AG09319 (cell line): ENCODE data around the gene ABCG2.

Source experiments
- DNase-seq: peaks from one replicate; pipeline ENCODE4 v3.0.0-alpha.2; 2010; ENCODE audit warnings: low read depth; ENCODE audit errors: extremely low read depth
- TF ChIP-seq, protein P1 (sequence below): IDR thresholded peaks from 2 replicates; pipeline ENCODE4 v1.5.1; 2011; ENCODE audit warnings: low read depth, mild to moderate bottlenecking, inconsistent platforms, low read length, moderate library complexity

The ABCG2 gene

DNA sequence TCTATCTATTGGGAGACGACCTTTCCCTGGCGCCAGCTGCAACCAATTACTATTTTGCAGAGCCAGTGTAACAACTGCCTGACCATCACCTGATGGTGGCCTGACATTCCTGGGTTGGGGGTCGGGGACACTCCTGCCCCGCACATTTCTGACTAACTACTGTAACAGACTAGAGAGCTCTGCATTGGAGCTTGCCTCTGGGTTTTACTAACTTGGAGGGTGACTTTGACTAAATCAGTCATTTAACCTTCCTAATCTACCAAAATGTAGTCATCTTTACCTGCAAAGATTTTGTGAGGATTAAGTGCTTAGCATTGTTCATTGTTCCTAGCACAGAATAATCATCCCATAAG, 37.5 kb upstream of the ABCG2 start:
- TF ChIP-seq, protein P1, sequence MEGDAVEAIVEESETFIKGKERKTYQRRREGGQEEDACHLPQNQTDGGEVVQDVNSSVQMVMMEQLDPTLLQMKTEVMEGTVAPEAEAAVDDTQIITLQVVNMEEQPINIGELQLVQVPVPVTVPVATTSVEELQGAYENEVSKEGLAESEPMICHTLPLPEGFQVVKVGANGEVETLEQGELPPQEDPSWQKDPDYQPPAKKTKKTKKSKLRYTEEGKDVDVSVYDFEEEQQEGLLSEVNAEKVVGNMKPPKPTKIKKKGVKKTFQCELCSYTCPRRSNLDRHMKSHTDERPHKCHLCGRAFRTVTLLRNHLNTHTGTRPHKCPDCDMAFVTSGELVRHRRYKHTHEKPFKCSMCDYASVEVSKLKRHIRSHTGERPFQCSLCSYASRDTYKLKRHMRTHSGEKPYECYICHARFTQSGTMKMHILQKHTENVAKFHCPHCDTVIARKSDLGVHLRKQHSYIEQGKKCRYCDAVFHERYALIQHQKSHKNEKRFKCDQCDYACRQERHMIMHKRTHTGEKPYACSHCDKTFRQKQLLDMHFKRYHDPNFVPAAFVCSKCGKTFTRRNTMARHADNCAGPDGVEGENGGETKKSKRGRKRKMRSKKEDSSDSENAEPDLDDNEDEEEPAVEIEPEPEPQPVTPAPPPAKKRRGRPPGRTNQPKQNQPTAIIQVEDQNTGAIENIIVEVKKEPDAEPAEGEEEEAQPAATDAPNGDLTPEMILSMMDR, result no peak

GRCh38 chr4:88195328-88196012, 37.0 kb upstream of the ABCG2 start:
- TF ChIP-seq, protein P1, result no peak
- DNase-seq, result no peak

More for the DNA sequence above, 37.5 kb upstream of the ABCG2 start:
- DNase-seq, result no peak

DNA sequence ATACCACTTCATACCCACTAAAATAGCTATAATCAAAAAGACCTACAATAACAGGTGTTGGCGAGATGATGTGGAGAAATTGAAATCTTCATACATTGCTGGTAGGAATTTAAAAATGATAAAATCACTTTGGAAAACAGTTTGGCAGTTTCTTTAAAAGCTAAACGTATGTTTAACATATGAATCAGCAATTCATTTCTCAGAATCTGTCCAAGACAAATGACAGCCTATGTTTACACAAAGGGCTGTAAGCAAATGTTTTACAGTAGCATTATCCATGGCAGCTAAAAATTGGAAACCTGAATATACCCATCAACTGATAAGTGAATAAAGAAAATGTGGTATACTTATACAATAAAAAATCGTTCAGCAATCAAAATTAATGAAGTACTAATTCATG, 33.0 kb upstream of the ABCG2 start:
- DNase-seq, result no peak
- TF ChIP-seq, protein P1, result no peak

DNA sequence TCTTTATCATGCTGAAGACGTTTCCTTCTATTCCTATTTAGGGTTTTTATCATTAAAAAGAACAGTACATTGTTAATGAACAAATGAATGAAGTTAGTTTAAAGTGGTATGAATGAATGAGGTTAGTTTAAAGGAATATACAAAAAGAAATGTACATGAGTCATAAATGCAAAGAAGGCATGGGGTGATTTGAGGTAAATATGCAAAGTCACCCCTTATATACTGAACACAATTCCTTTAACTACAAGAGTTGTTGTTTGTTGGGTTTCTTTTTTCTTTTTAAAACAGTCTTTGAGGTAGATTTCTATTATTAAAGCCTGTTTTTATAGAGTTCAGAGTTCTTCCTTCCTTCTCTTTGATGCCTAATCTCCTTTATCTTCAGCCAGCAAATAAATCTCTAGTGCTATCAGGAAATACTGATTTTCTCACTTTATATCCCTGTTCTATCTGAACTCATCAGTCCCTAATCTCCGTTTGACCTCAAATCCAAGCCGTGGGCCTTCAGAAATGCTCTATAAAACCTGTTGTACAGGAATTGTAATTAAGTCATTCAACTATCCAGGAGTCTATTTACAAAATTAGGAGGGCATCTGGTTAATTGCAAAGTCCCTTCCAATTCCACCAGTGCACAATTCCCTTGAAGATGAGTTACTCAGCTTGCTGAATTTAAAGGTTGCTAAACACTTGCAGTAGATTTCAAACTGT, 31.6 kb upstream of the ABCG2 start:
- TF ChIP-seq, protein P1, result no peak

DNA sequence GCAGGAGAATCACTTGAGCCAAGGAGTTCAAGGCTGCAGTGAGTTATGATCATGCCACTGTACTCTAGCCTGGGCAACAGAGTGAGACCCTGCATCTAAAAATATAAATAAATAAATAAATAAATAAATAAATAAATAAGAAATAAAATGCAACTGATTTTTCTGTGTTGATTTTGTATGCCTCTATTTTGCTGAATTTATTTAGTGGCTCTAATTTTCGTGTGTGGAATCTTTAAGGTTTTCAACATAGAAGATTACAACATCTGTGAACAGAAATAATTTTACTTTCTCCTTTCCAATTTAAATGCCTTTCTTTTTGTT, 30.9 kb upstream of the ABCG2 start:
- DNase-seq, result no peak
- TF ChIP-seq, protein P1, result no peak

More for the DNA sequence above, 31.6 kb upstream of the ABCG2 start:
- no peak for DNase-seq

DNA sequence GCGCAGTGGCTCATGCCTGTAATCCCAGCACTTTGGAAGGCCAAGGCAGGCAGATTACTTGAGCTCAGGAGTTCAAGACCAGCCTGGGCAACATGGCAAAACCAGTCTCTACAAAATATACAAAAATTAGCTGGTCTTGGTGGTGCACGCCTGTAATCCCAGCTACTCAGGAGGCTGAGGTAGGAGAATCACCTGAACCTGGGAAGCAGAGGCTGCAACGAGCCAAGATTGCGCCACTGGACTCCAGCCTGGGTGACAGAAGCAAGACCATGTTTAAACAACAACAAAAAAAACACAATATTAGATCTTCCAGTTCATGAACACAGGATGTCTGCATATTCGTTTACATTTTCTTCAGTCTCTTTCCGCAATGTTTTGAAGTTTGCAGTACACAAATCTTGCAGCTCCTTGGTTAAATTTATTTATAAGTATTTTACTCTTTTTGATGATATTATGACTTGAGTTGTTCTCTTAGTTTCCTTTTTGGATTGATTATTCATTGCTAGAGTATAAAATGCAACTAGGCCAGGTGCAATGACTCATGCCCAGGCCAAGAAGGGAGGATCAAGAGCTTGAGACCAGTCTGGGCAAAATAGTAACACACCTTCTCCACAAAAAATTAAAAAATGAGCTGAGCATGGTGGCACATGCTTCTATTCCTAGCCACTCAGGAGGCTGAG, 30.4 kb upstream of the ABCG2 start:
- TF ChIP-seq, protein P1, result no peak
- no peak for DNase-seq

GRCh38 chr4:88187766-88188165, 29.3 kb upstream of the ABCG2 start:
- TF ChIP-seq, protein P1, result no peak
- DNase-seq, result no peak
